Fibroblast of skin of right biceps (primary cell): Measurements from ENCODE around the gene CPD.

ENCODE experiments used
- DNase-seq: peaks from one replicate; pipeline ENCODE4 v3.0.0-alpha.2; 2013

Gene CPD

DNA sequence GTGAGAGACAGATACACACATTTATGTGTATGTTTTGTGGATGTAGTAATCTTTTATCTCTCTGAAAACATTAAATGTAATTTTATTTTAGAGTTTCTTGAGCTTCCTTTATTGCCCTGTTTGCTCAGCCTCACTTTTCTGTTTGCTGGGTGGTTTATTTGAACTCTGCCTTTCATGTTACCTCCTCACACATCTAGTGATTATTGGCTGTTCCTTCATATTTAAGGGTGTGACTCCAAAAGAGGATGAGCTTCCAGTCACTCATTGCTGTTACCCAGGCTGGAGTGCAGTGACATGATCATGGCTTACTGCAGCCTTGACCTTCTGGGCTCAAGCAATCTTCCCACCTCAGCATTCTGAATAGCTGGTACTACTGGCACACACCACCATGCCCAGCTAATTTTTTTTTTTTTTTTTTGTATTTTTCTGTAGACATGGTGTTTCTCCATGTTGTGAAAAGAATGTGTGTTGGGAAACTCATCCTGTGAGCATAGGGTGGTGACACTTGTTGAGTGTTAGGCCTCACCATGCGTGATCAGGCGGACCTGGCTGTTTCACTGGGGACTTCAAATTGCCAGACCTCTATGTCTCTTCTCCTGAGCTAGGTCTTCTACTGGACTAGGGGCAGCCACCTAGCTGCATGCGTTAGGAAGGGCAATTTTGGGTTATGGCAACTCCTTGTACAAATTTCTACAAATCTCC is 136.3 kb downstream of the CPD start:
- no peak for DNase-seq

DNA sequence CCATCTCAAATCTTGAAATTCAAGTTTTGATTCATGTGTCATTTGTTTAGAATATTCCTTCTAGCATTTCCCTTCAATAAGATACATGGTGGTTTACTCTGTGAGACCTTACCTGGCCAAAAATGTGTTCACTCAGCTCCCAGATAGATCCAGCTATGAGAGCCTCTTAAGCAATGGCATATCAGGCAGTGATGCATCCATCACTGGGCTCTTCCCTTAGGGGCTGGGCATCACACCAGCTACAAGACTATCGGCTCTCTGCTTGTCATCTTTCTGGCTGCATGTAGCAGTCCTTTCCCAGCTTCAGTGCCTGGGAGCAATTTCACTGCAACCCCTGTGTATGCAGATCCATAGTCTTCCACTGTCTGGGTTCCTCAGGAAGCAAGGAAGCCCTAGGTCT is 139.1 kb downstream of the CPD start:
- DNase-seq: no peak

DNA sequence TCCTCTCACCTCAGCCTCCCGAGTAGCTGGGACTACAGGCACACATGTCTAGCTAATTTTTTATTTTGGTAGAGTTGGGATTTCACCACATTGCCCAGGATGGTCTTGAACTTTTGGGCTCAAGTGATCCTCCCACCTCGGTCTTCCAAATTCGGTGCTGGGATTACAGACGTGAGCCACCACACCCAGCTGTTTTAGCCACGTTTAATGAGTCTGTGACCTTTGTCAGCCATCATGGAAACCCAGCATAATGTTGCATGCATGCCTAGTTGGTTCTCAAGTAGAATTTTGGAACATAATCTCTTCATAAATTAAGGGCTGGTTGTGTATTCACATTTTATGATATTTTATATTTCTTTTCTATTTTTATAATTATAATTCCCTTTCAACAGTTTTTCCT is 140.4 kb downstream of the CPD start:
- no peak for DNase-seq
